Kidney (tissue), 14 donors: ENCODE measurements around the gene THOC7. TPM values are rescaled to one million over a fixed set of nuclear protein-coding genes. Genes with fewer than 3 reads are reported as not detected.

Source experiments
- DNase-seq, 5 donors: peaks; one replicate each; pipeline ENCODE4 v3.0.0-alpha.2; 2013 to 2020
- FAIRE-seq: peaks from 2 replicates; lab custom pipeline; 2012; peaks lifted over from hg19 to GRCh38; lab: Jason Lieb, UNC
- H3K27ac ChIP-seq, 2 donors: one replicate each; pipeline ENCODE4 v1.7.0; 2013; ENCODE audit warnings: low read depth in 2 of 2, low read length in 2 of 2, inconsistent platforms in 1 of 2
- H3K27me3 ChIP-seq: one replicate; pipeline ENCODE4 v1.7.1; 2013; ENCODE audit warnings: low read length, inconsistent platforms; ENCODE audit not compliant: control insufficient read depth, insufficient read depth
- H3K36me3 ChIP-seq, 3 donors: one replicate each; pipeline versions ENCODE4 v1.7.0 to v1.7.1; 2013; ENCODE audit warnings: low read length in 3 of 3, control low read depth in 1 of 3, inconsistent platforms in 1 of 3; ENCODE audit not compliant: insufficient read depth in 3 of 3, control insufficient read depth in 2 of 3
- H3K4me1 ChIP-seq, 3 donors: one replicate each; pipeline versions ENCODE4 v1.7.0 to v1.7.1; 2013; ENCODE audit warnings: low read length in 3 of 3, inconsistent platforms in 1 of 3, low read depth in 1 of 3; ENCODE audit not compliant: control insufficient read depth in 2 of 3, insufficient read depth in 2 of 3
- H3K4me3 ChIP-seq, 3 donors: one replicate each; pipeline versions ENCODE4 v1.7.0 to v1.8.1; 2013; ENCODE audit warnings: low read length in 3 of 3, control low read depth in 1 of 3, inconsistent platforms in 1 of 3
- H3K9ac ChIP-seq, 3 donors: one replicate each; pipeline versions ENCODE4 v1.7.0 to v1.7.1; 2013; ENCODE audit warnings: low read length in 3 of 3, control low read depth in 1 of 3, inconsistent platforms in 1 of 3
- H3K9me3 ChIP-seq, 3 donors: one replicate each; pipeline versions ENCODE4 v1.7.0 to v1.7.1; 2013; ENCODE audit warnings: low read length in 3 of 3, control low read depth in 1 of 3, inconsistent platforms in 1 of 3; ENCODE audit not compliant: control insufficient read depth in 2 of 3, insufficient read depth in 1 of 3
- intact Hi-C: fragments of 100-400 bp; cut with DNase I; formaldehyde crosslinking; loops from one replicate; pipeline ENCODE4 v1.11.1; 2022
- polyA plus RNA-seq: library from polyadenylated mRNA; stranded (reverse); fragments of 350-450 nt; fragmentation: Illumina TruSeq; extraction: RNeasy Lipid Tissue Mini Kit (QIAGEN cat#74804); gene quantifications from one replicate; pipeline ENCODE4 v1.2.3, GENCODE V29; 2014; ENCODE audit warnings: low read depth, low replicate concordance; ENCODE audit not compliant: insufficient read depth
- total RNA-seq: library from RNA; stranded (reverse); fragmentation: NEBNext Ultra II Directional; extraction: Animal tissue kit (Norgen Biotek cat#: 25700); gene quantifications from one replicate; pipeline ENCODE4 v1.2.1, GENCODE V29; 2021
- TF ChIP-seq, protein P1 (sequence below): IDR thresholded peaks from 3 replicates; pipeline ENCODE4 v1.5.1; 2012; ENCODE audit warnings: mild to moderate bottlenecking, moderate library complexity, borderline replicate concordance; ENCODE audit not compliant: insufficient read depth; ENCODE audit errors: extremely low read depth
- donor health status: control.
- donor health status: control.
- donor health status: control.
- donor health status: control.
- donor health status: control.
- donor health status: DM: yes; HTN: yes; CAD: no.
- donor health status: Normal renal cell carcinoma (clear cell type).

Gene THOC7
- total and polyA plus RNA-seq, 2 donors from 2014 or later: 55.2 to 99.5 TPM

DNA sequence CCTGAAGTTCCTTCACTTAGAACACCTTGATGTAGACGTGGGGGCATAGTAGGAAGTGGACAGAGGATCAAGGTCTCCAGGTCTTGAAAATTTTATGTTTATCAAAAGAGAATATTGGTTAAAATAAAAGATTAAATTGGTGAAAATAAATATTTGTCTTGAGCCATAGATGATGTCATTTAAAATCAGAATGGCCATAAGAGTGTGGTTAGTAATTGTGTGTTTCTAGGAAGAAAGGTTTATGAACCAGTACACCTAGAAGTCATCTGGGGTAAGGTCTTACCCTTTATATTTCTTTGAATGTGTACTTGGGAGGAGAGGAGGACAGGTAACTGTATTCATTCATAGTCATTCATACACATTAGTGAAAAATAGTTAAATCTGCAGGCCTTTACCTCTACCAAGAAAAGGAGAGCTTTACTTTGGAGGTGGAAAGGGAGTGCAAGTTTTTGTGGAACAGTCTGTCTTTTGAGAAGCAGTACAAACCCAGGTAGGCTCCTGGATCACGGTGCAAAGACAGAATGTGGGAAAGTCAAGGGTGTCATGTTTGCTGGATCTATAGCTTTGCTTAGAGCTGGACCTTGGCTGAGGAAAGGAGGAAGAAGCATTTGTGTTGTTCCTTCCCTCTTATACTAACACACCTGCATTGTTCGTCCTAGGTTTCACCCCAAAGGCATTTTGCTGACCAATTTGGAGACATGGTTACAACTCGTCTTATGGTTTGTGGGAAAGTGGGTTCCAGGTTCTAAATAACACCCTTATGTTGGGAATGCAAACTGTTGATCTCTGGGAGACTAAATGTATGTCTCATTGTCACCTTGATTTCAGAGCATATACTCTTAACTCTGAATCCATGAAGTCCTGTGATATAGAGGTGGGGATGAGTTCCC is 42.4 kb upstream of the THOC7 start:
- H3K36me3 ChIP-seq: no peaks in the 10 kb centered on the region
- DNase-seq (no peak), FAIRE-seq (no peak)
- H3K27me3 ChIP-seq: no peaks in the 10 kb centered on the region
- TF ChIP-seq, protein P1, sequence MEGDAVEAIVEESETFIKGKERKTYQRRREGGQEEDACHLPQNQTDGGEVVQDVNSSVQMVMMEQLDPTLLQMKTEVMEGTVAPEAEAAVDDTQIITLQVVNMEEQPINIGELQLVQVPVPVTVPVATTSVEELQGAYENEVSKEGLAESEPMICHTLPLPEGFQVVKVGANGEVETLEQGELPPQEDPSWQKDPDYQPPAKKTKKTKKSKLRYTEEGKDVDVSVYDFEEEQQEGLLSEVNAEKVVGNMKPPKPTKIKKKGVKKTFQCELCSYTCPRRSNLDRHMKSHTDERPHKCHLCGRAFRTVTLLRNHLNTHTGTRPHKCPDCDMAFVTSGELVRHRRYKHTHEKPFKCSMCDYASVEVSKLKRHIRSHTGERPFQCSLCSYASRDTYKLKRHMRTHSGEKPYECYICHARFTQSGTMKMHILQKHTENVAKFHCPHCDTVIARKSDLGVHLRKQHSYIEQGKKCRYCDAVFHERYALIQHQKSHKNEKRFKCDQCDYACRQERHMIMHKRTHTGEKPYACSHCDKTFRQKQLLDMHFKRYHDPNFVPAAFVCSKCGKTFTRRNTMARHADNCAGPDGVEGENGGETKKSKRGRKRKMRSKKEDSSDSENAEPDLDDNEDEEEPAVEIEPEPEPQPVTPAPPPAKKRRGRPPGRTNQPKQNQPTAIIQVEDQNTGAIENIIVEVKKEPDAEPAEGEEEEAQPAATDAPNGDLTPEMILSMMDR: no peak
- H3K9me3 ChIP-seq: no peaks in the 10 kb centered on the region
- no peak overlapping the region for H3K27ac ChIP-seq
- H3K9ac ChIP-seq: no peak overlapping the region
- intact Hi-C loops: no loop called here
- peaks cover 0 to 1% (median 0%) of the 10 kb centered on the region in 3 donors for H3K4me1 ChIP-seq
- no peak overlapping the region for H3K4me3 ChIP-seq

GRCh38 chr3:63900459-63900858 is 36.9 kb upstream of the THOC7 start:
- FAIRE-seq (no peak), DNase-seq (no peak)
- Histone ChIP-seq H3K36me3 (peaks cover 0 to 2% (median 0%) of the 10 kb centered on the region in 3 donors), H3K4me1 (peaks cover 0 to 11% (median 2%) of the 10 kb centered on the region in 3 donors), H3K27me3 (no peaks in the 10 kb centered on the region), H3K4me3 (no peak overlapping the region), H3K9me3 (no peaks in the 10 kb centered on the region), H3K27ac (no peak overlapping the region), H3K9ac (no peak overlapping the region)
- TF ChIP-seq, protein P1: no peak
- intact Hi-C loops: no loop called here

DNA sequence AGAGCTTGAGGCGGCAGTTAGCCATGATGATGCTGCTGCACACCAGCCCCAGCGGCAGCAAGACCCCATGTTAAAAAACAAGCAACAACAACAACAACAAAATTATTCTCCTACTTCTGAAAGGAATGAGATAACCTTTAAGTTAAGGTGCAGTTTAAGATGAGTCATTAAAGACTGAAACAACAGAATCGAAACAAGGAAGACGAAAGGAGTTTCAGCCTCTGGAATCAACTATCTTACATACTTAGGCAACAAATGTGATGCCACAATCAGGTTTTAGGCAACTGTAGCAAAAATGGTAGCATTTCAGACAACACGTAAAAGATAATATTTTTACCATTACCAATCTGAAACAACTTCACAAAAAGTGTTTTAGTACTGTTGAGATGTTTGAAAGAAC is 36.4 kb upstream of the THOC7 start:
- no peak overlapping the region for H3K27ac ChIP-seq
- no peaks in the 10 kb centered on the region for H3K9me3 ChIP-seq
- H3K4me3 ChIP-seq: no peak overlapping the region
- intact Hi-C loops: no loop called here
- H3K27me3 ChIP-seq: no peaks in the 10 kb centered on the region
- TF ChIP-seq, protein P1: no peak
- H3K36me3 ChIP-seq: peaks cover 0 to 2% (median 0%) of the 10 kb centered on the region in 3 donors
- H3K9ac ChIP-seq: no peak overlapping the region
- peaks cover 0 to 11% (median 2%) of the 10 kb centered on the region in 3 donors for H3K4me1 ChIP-seq
- no peak for DNase-seq
- FAIRE-seq: no peak
